ENCODE measurements around the gene AGBL4.

- TF ChIP-seq CTCF (IDR thresholded peaks at IDR 0.05) (no peak), POLR2A (IDR thresholded peaks at IDR 0.05) (no peak), POLR2AphosphoS5 (IDR thresholded peaks at IDR 0.05) (no peak)
Observed at GRCh38 chr1:48675251-48675650, 1348.5 kb downstream of the AGBL4 start.

Data from breast epithelium (tissue), 3 donors.